OCI-LY3 (cell line): ENCODE measurements around the gene CYTH3.
A peak's percentile ranks its signal among the peaks of the same experiment; 100 is the strongest.

Experiments
- H2AFZ ChIP-seq: fragments of 200-600, 300-600 bp; shearing (Covaris generic); 2 replicates; pipeline ENCODE4 v1.6.0; 2014; ENCODE audit warnings: antibody characterized with exemption, low read depth, low read length
- H3K27ac ChIP-seq: fragments of 200-600, 300-600 bp; sonication (generic); 2 replicates; pipeline ENCODE4 v1.5.1; 2014; ENCODE audit warnings: mild to moderate bottlenecking, low read length, moderate library complexity, mixed read lengths
- H3K27me3 ChIP-seq: fragments of 200-600, 300-600 bp; sonication (generic); 2 replicates; pipeline ENCODE4 v1.6.1; 2014; ENCODE audit warnings: low read depth, low read length, mixed read lengths
- H3K36me3 ChIP-seq: fragments of 200-600, 300-600 bp; sonication (generic); replicated peaks from 2 replicates; pipeline ENCODE3; 2014; ENCODE audit warnings: low read depth, low read length, mixed read lengths
- H3K4me1 ChIP-seq: fragments of 300-600, 200-600 bp; sonication (generic); 2 replicates; pipeline ENCODE4 v1.6.1; 2014; ENCODE audit warnings: low read length, mixed read lengths
- H3K4me2 ChIP-seq: fragments of 200-600, 300-600 bp; sonication (generic); 2 replicates; pipeline ENCODE4 v1.6.1; 2014; ENCODE audit warnings: low read length, mixed read lengths
- H3K4me3 ChIP-seq: fragments of 300-600, 200-600 bp; sonication (generic); 2 replicates; pipeline ENCODE4 v1.5.1; 2014; ENCODE audit warnings: antibody characterized with exemption, mild to moderate bottlenecking, low read length, moderate library complexity
- H3K79me2 ChIP-seq: fragments of 300-600, 200-600 bp; shearing (Covaris generic); 2 replicates; pipeline ENCODE4 v1.6.1; 2014; ENCODE audit warnings: mild to moderate bottlenecking, low read length, mixed read lengths
- H3K9ac ChIP-seq: fragments of 300-600, 200-600 bp; shearing (Covaris generic); 2 replicates; pipeline ENCODE4 v1.6.0; 2014; ENCODE audit warnings: mild to moderate bottlenecking, low read length, moderate library complexity
- H3K9me3 ChIP-seq: fragments of 200-600, 300-600 bp; shearing (Covaris generic); 2 replicates; pipeline ENCODE4 v1.6.1; 2014; ENCODE audit warnings: low read length, mixed read lengths; ENCODE audit not compliant: insufficient read depth
- H4K20me1 ChIP-seq: fragments of 200-600, 300-600 bp; sonication (generic); 2 replicates; pipeline ENCODE4 v1.6.1; 2016; ENCODE audit warnings: low read length, mixed read lengths; ENCODE audit not compliant: insufficient read depth
- CTCF ChIP-seq: fragments of 200-600, 300-600 bp; sonication (generic); IDR thresholded peaks from 2 replicates; pipeline ENCODE4 v1.5.1; 2014; ENCODE audit warnings: antibody characterized with exemption, low read length, low read depth
- EZH2phosphoT487 ChIP-seq: fragments of 200-600 bp; shearing (Covaris generic); IDR thresholded peaks from 2 replicates; pipeline ENCODE4 v1.6.1; 2018; ENCODE audit warnings: antibody characterized with exemption, mixed run types, low read depth

Gene CYTH3

DNA sequence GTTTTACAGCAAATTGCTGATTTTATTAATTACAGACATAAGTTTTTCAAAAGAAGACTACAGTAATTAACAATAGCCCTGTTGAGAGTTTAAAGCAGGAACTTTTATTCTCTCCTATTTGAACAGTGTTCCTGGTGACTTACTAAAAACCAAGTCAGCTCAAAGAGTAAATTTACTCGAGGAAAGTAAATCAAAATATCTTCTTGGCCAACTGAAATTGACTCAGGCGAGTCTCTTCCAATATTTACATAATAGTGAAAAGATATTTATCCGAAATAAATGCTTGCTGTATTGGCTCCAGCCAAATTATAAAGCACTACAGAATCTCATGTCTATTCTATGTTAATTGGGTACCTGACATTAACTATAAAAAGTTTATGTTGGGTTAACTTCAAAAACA is 13.2 kb downstream of the CYTH3 start:
- no peaks in the 10 kb centered on the region for H3K79me2 ChIP-seq
- peaks cover 11% of the 10 kb centered on the region for H3K4me1 ChIP-seq
- peaks cover 2% of the 10 kb centered on the region; the same call in 1 of the 2 replicates for H3K27me3 ChIP-seq
- no peak for TF ChIP-seq CTCF
- no peak for TF ChIP-seq EZH2phosphoT487
- H2AFZ ChIP-seq, result no peak overlapping the region
- H3K36me3 ChIP-seq, result no peaks in the 10 kb centered on the region
- no peak overlapping the region for H3K4me2 ChIP-seq
- no peak overlapping the region for H3K4me3 ChIP-seq
- H3K27ac ChIP-seq, result no peak overlapping the region
- no peak overlapping the region for H3K9ac ChIP-seq
- H3K9me3 ChIP-seq, result no peaks in the 10 kb centered on the region
- H4K20me1 ChIP-seq, result no peaks in the 10 kb centered on the region

DNA sequence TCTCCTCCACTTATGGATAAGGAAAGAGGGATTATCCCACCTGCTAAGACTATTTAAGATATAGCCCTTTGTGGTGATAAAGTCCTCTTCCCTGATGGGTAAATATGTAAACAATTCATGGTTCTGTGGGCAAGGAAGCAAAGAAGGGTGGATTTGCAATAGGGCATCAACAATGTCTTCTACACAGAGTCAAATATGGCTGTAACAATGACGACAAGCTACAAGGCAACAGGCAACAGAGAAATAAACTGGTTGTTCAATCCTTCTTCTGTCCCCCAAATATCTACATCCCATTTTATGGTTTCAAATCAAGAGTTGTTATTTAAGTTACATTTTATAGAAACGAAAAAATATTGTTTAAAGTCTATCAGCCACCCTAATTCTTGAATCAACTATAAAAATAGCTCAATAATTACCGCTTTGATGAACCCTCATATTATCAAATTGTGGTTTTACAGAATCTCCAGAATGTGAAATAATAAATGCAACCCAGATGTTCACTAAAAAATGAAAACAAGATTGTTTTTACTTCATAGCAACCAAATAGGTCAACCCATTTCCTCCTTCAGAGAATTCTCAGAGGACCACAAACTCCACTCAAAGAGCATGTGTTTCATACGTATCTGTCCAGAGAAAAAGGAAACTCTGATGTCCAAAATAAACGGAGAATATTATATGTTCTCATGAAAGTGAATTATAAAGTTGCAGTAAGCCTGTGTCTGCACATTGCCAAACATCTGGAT is 13.8 kb downstream of the CYTH3 start:
- Histone ChIP-seq H3K36me3 (no peaks in the 10 kb centered on the region), H4K20me1 (no peaks in the 10 kb centered on the region), H3K79me2 (no peaks in the 10 kb centered on the region), H3K4me2 (no peak overlapping the region), H3K4me3 (no peak overlapping the region), H3K4me1 (peaks cover 11% of the 10 kb centered on the region), H2AFZ (no peak overlapping the region), H3K27ac (no peak overlapping the region), H3K9ac (no peak overlapping the region), H3K9me3 (no peaks in the 10 kb centered on the region), H3K27me3 (peaks cover 2% of the 10 kb centered on the region; the same call in 1 of the 2 replicates)
- no peak for TF ChIP-seq CTCF
- TF ChIP-seq EZH2phosphoT487, result no peak

DNA sequence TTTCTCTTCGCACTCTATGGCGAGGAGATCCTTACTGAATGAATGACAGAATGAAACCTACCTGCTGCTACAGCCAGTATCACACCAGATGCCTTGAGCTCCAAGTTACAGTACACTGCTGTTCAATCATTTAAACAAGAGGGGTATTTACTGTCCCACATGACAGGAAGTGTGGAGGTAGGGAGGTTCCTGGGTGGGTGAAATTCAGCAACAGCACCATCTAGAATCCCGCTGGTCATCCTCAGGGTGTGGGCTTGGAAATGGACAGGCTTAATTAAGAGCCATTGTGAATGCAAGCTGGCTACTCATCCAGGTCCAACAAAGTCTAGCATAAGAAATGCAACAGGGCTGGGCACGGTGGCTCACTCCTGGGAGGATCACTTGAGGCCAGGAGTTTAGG is 14.7 kb downstream of the CYTH3 start:
- no peak overlapping the region for H3K4me2 ChIP-seq
- no peak overlapping the region for H3K9ac ChIP-seq
- no peaks in the 10 kb centered on the region for H4K20me1 ChIP-seq
- H3K9me3 ChIP-seq, result no peaks in the 10 kb centered on the region
- H3K36me3 ChIP-seq, result no peaks in the 10 kb centered on the region
- no peak overlapping the region for H2AFZ ChIP-seq
- peaks cover 11% of the 10 kb centered on the region for H3K4me1 ChIP-seq
- no peak overlapping the region for H3K27ac ChIP-seq
- H3K79me2 ChIP-seq, result no peaks in the 10 kb centered on the region
- H3K4me3 ChIP-seq, result no peak overlapping the region
- H3K27me3 ChIP-seq, result peaks cover 2% of the 10 kb centered on the region; the same call in 1 of the 2 replicates
- TF ChIP-seq CTCF, result no peak
- no peak for TF ChIP-seq EZH2phosphoT487

DNA sequence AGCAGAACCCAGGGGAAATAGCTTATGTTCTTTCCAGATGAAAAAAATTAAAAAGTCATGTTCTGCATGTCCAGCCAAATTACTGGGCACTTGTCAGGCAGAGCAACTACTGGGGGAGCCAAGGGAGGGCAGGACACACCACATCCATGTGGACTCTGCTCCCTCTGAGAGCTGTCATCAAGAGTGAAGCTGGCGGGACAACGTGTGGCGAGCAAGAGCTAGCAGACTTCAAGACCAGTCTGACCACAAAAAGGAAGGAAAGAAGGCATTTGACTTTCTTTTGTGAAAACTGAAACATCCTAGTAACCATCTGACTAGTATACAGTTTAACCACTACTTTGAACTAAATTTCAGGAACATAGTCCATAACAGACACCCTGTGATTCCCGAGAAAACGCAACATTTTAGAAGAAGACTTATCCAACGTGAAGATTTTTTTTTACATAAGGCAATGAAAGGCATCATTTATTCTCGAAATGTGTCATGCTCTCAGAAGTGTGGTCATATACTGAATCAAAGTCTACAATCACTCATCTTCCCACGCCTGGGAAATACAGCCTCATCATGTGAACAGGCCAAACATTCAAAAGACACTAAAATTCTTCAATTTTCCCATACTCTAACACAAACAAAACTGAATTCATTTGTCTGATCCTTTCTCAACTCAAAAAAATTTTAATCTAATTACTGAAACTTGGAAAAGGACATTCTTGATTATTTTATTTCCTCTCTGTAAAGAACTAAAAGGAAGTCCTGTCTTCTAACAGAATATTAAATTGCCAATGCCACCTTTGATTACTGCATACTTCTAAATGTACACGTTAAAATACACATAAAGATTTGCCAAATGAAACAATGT is 15.5 kb downstream of the CYTH3 start:
- H3K36me3 ChIP-seq, result no peaks in the 10 kb centered on the region
- H3K9me3 ChIP-seq, result no peaks in the 10 kb centered on the region
- no peaks in the 10 kb centered on the region for H4K20me1 ChIP-seq
- H3K4me1 ChIP-seq, result peaks cover 11% of the 10 kb centered on the region
- TF ChIP-seq EZH2phosphoT487 (no peak), CTCF (no peak)
- peak overlapping the region; percentile 44 for H3K4me2 ChIP-seq
- H3K27ac ChIP-seq, result no peak overlapping the region
- no peak overlapping the region for H3K9ac ChIP-seq
- no peak overlapping the region for H3K4me3 ChIP-seq
- H2AFZ ChIP-seq, result no peak overlapping the region
- no peaks in the 10 kb centered on the region for H3K79me2 ChIP-seq
- peaks cover 2% of the 10 kb centered on the region; the same call in 1 of the 2 replicates for H3K27me3 ChIP-seq
